ENCODE data around the gene BICRA. TPM values are rescaled to one million over a fixed set of nuclear protein-coding genes. Genes with fewer than 3 reads are reported as not detected.
"Not testable (repeated sequence)": the region's sequence is repeated elsewhere in the genome, so short reads cannot be mapped to it uniquely, and the experiment has no call there.

The BICRA gene
- total and polyA plus RNA-seq, 2 donors (not counting 1 experiment from before 2014, with no cell fraction given) = 14.1 to 34.7 TPM

GRCh38 chr19:47582320-47582909, 26.5 kb upstream of the BICRA start:
- DNase-seq (no peak), ATAC-seq (ENCODE audit: low read depth) (no peak)
- H3K4me3 ChIP-seq (ENCODE audit: control extremely low read depth in 1 of 5, extremely low read depth in 1 of 5, insufficient read depth in 1 of 5, low read depth in 2 of 5, low read length in 4 of 5) = no peak overlapping the region
- H3K27ac ChIP-seq (ENCODE audit: low read length in 2 of 2) = no peak overlapping the region
- no peak overlapping the region for H3K4me3 Mint-ChIP-seq
- peaks cover 16 to 23% of the 10 kb centered on the region in 2 donors for H3K4me1 ChIP-seq (ENCODE audit: control insufficient read depth in 2 of 2, insufficient read depth in 2 of 2, low read length in 2 of 2)
- no peak overlapping the region for H3K27ac Mint-ChIP-seq
- no CpG with 5 or more reads among the region's 6 CpGs for WGBS (ENCODE audit: insufficient coverage)
- peaks cover 0 to 27% (median 10%) of the 10 kb centered on the region in 3 donors for H3K9me3 ChIP-seq (ENCODE audit: control extremely low read depth in 1 of 3, control insufficient read depth in 2 of 3, insufficient read depth in 1 of 3, low read length in 2 of 3)
- H3K9ac ChIP-seq (ENCODE audit: low read length) = no peak overlapping the region
- H3K4me1 Mint-ChIP-seq = peaks cover 11% of the 10 kb centered on the region
- H3K36me3 ChIP-seq (replicated peaks in 1 of 2; ENCODE audit: control extremely low read depth in 1 of 2, control insufficient read depth in 1 of 2, extremely low read depth in 1 of 2, insufficient read depth in 2 of 2, low read length in 1 of 2) = no peaks in the 10 kb centered on the region
- TF ChIP-seq EZH2 (IDR thresholded peaks at IDR 0.05; ENCODE audit: borderline replicate concordance, insufficient read depth, low read depth, low read length, poor library complexity, severe bottlenecking) = no peak
- TF ChIP-seq, protein P1, sequence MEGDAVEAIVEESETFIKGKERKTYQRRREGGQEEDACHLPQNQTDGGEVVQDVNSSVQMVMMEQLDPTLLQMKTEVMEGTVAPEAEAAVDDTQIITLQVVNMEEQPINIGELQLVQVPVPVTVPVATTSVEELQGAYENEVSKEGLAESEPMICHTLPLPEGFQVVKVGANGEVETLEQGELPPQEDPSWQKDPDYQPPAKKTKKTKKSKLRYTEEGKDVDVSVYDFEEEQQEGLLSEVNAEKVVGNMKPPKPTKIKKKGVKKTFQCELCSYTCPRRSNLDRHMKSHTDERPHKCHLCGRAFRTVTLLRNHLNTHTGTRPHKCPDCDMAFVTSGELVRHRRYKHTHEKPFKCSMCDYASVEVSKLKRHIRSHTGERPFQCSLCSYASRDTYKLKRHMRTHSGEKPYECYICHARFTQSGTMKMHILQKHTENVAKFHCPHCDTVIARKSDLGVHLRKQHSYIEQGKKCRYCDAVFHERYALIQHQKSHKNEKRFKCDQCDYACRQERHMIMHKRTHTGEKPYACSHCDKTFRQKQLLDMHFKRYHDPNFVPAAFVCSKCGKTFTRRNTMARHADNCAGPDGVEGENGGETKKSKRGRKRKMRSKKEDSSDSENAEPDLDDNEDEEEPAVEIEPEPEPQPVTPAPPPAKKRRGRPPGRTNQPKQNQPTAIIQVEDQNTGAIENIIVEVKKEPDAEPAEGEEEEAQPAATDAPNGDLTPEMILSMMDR (IDR thresholded peaks at IDR 0.05) = no peak
- CTCF ChIA-PET = no interaction called here
- peaks cover 5% of the 10 kb centered on the region for H3K9me3 Mint-ChIP-seq (ENCODE audit: insufficient read depth)
- intact Hi-C loops (cut with micrococcal nuclease) = no loop called here
- no peaks in the 10 kb centered on the region for H4K20me1 ChIP-seq (ENCODE audit: control insufficient read depth, insufficient read depth, low read length, poor library complexity, severe bottlenecking)
- POLR2A ChIA-PET = no interaction called here
- no peaks in the 10 kb centered on the region for H3K79me2 ChIP-seq (ENCODE audit: control insufficient read depth, insufficient read depth, low read length)
- H3K27me3 Mint-ChIP-seq = peaks cover 43% of the 10 kb centered on the region
- H3K4me2 ChIP-seq (replicated peaks; ENCODE audit: low read depth, low read length, poor library complexity, severe bottlenecking) = no peak overlapping the region
- peaks cover 0 to 37% (median 20%) of the 10 kb centered on the region in 4 experiments for H3K27me3 ChIP-seq (replicated peaks in 1 of 4; ENCODE audit: control extremely low read depth in 1 of 4, control insufficient read depth in 3 of 4, insufficient read depth in 4 of 4, low read length in 3 of 4)
- no peak overlapping the region for H2AFZ ChIP-seq (ENCODE audit: insufficient read depth, low read depth, low read length, poor library complexity, severe bottlenecking)

DNA sequence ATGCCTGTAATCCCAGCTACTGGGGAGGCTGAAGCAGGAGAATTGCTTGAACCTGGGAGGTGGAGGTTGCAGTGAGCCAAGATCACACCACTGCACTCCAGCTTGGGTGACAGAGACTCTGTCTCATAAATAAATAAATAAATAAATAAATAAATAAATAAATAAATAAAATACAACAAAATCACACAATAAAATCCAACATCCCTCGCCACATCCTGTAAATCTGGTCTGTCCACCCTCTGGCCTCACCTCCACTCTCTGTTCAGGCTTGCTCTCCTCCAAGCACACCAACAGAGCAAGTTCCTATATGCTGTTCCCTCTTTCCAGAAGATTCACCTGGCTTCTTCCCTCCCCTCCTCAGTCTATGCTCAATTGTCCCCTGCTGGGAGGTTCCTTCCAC, 25.8 kb upstream of the BICRA start:
- H3K9me3 ChIP-seq (ENCODE audit: control extremely low read depth in 1 of 3, control insufficient read depth in 2 of 3, insufficient read depth in 1 of 3, low read length in 2 of 3) = peaks cover 0 to 31% (median 10%) of the 10 kb centered on the region in 3 donors
- H3K4me3 Mint-ChIP-seq; H3K9ac ChIP-seq (ENCODE audit: low read length); H2AFZ ChIP-seq (ENCODE audit: insufficient read depth, low read depth, low read length, poor library complexity, severe bottlenecking); H3K27ac ChIP-seq (ENCODE audit: low read length in 2 of 2); H3K9me3 Mint-ChIP-seq (ENCODE audit: insufficient read depth); ATAC-seq (ENCODE audit: low read depth); DNase-seq; H3K4me3 ChIP-seq (ENCODE audit: control extremely low read depth in 1 of 5, extremely low read depth in 1 of 5, insufficient read depth in 1 of 5, low read depth in 2 of 5, low read length in 4 of 5); H3K4me1 Mint-ChIP-seq; POLR2A ChIA-PET; H3K79me2 ChIP-seq (ENCODE audit: control insufficient read depth, insufficient read depth, low read length); H3K27ac Mint-ChIP-seq; H3K36me3 ChIP-seq (replicated peaks in 1 of 2; ENCODE audit: control extremely low read depth in 1 of 2, control insufficient read depth in 1 of 2, extremely low read depth in 1 of 2, insufficient read depth in 2 of 2, low read length in 1 of 2); H4K20me1 ChIP-seq (ENCODE audit: control insufficient read depth, insufficient read depth, low read length, poor library complexity, severe bottlenecking); H3K4me2 ChIP-seq (replicated peaks; ENCODE audit: low read depth, low read length, poor library complexity, severe bottlenecking); intact Hi-C loops (cut with micrococcal nuclease): not testable (repeated sequence)
- 77% methylated on average over 1 of the region's 1 CpG for WGBS (ENCODE audit: insufficient coverage)
- CTCF ChIA-PET = interaction anchor here (1.0 kb wide), 1 partner anchor 11 kb away, joined by 3 read pairs; no protein-coding TSS in a partner anchor
- peaks cover 8 to 15% of the 10 kb centered on the region in 2 donors for H3K4me1 ChIP-seq (ENCODE audit: control insufficient read depth in 2 of 2, insufficient read depth in 2 of 2, low read length in 2 of 2)
- H3K27me3 ChIP-seq (replicated peaks in 1 of 4; ENCODE audit: control extremely low read depth in 1 of 4, control insufficient read depth in 3 of 4, insufficient read depth in 4 of 4, low read length in 3 of 4) = peaks cover 0 to 41% (median 20%) of the 10 kb centered on the region in 4 experiments
- H3K27me3 Mint-ChIP-seq = peaks cover 42% of the 10 kb centered on the region
